GM18508 (cell line): ENCODE results near the gene FBXW8.

ENCODE experiments used
- ATAC-seq: cut with Tn5 transposase; IDR thresholded peaks from one replicate; pipeline ENCODE4 v1.9.1; 2021; ENCODE audit warnings: moderate number of reproducible peaks; ENCODE audit not compliant: insufficient read depth, unreplicated experiment

Gene FBXW8

GRCh38 chr12:117033382-117034221 lies 122.9 kb downstream of the FBXW8 start:
- no peak for ATAC-seq

GRCh38 chr12:117034249-117034648 lies 123.5 kb downstream of the FBXW8 start:
- no peak for ATAC-seq

GRCh38 chr12:117034701-117035151 lies 124.0 kb downstream of the FBXW8 start:
- ATAC-seq = no peak

- no peak for ATAC-seq
Measured at GRCh38 chr12:117035287-117035686, 124.5 kb downstream of the FBXW8 start.

- no peak for ATAC-seq
Measured at GRCh38 chr12:117036046-117036445, 125.3 kb downstream of the FBXW8 start.

GRCh38 chr12:117036547-117036946 lies 125.8 kb downstream of the FBXW8 start:
- ATAC-seq = no peak

- no peak for ATAC-seq
Measured at GRCh38 chr12:117037289-117038022, 126.7 kb downstream of the FBXW8 start.

GRCh38 chr12:117038023-117038680 lies 127.4 kb downstream of the FBXW8 start:
- no peak for ATAC-seq

GRCh38 chr12:117038919-117039318 lies 128.2 kb downstream of the FBXW8 start:
- ATAC-seq = no peak

- ATAC-seq = no peak
Measured at GRCh38 chr12:117039891-117040309, 129.2 kb downstream of the FBXW8 start.

GRCh38 chr12:117040496-117040895 lies 129.7 kb downstream of the FBXW8 start:
- no peak for ATAC-seq

GRCh38 chr12:117041798-117042170 lies 131.0 kb downstream of the FBXW8 start:
- ATAC-seq = no peak

GRCh38 chr12:117042171-117042842 lies 131.6 kb downstream of the FBXW8 start:
- no peak for ATAC-seq

- ATAC-seq = no peak
Measured at GRCh38 chr12:117042862-117043261, 132.1 kb downstream of the FBXW8 start.

GRCh38 chr12:117044311-117044710 lies 133.6 kb downstream of the FBXW8 start:
- no peak for ATAC-seq

- ATAC-seq = no peak
Measured at GRCh38 chr12:117044790-117045159, 134.0 kb downstream of the FBXW8 start.

GRCh38 chr12:117045160-117046010 lies 134.6 kb downstream of the FBXW8 start:
- no peak for ATAC-seq

- no peak for ATAC-seq
Measured at GRCh38 chr12:117046011-117046369, 135.2 kb downstream of the FBXW8 start.

GRCh38 chr12:117046425-117046824 lies 135.7 kb downstream of the FBXW8 start:
- ATAC-seq = no peak
